ENCODE results near the gene TP53TG3D. TPM values are rescaled to one million over a fixed set of nuclear protein-coding genes. Genes with fewer than 3 reads are reported as not detected.
"Not testable (repeated sequence)": the region's sequence is repeated elsewhere in the genome, so short reads cannot be mapped to it uniquely, and the experiment has no call there.

TP53TG3D gene
- not detected for total RNA-seq

GRCh38 chr16:32252986-32253385 lies at the start of gene TP53TG3D:
Gene TP53TG3D (plus strand): TSS chr16:32253286. CDS start chr16:32253354, 68 bp downstream.
- H3K27ac Mint-ChIP-seq; H3K27me3 Mint-ChIP-seq; intact Hi-C loops (cut with micrococcal nuclease); POLR2A ChIA-PET; H3K4me3 Mint-ChIP-seq; CTCF ChIA-PET; DNase-seq; H3K9me3 Mint-ChIP-seq; H3K36me3 Mint-ChIP-seq; H3K4me1 Mint-ChIP-seq (ENCODE audit: low read depth): not testable (repeated sequence)

GRCh38 chr16:32253507-32253906 lies 421 bp downstream of the TP53TG3D start:
- H3K36me3 Mint-ChIP-seq; H3K9me3 Mint-ChIP-seq; intact Hi-C loops (cut with micrococcal nuclease); CTCF ChIA-PET; DNase-seq; H3K4me1 Mint-ChIP-seq (ENCODE audit: low read depth); POLR2A ChIA-PET; H3K4me3 Mint-ChIP-seq; H3K27me3 Mint-ChIP-seq; H3K27ac Mint-ChIP-seq: not testable (repeated sequence)

GRCh38 chr16:32261526-32261925 lies 8.4 kb downstream of the TP53TG3D start:
- CTCF ChIA-PET; DNase-seq; intact Hi-C loops (cut with micrococcal nuclease); H3K27ac Mint-ChIP-seq; H3K27me3 Mint-ChIP-seq; H3K9me3 Mint-ChIP-seq; H3K4me1 Mint-ChIP-seq (ENCODE audit: low read depth); H3K4me3 Mint-ChIP-seq; POLR2A ChIA-PET; H3K36me3 Mint-ChIP-seq: not testable (repeated sequence)

- H3K27ac Mint-ChIP-seq; H3K4me3 Mint-ChIP-seq; H3K27me3 Mint-ChIP-seq; DNase-seq; H3K4me1 Mint-ChIP-seq (ENCODE audit: low read depth); POLR2A ChIA-PET; H3K36me3 Mint-ChIP-seq; CTCF ChIA-PET; intact Hi-C loops (cut with micrococcal nuclease); H3K9me3 Mint-ChIP-seq: not testable (repeated sequence)
These were observed 10.5 kb downstream of the TP53TG3D start for GRCh38 chr16:32263552-32263951.

- H3K4me1 Mint-ChIP-seq (ENCODE audit: low read depth); DNase-seq; POLR2A ChIA-PET; intact Hi-C loops (cut with micrococcal nuclease); CTCF ChIA-PET; H3K36me3 Mint-ChIP-seq; H3K27ac Mint-ChIP-seq; H3K27me3 Mint-ChIP-seq; H3K9me3 Mint-ChIP-seq: not testable (repeated sequence)
- H3K4me3 Mint-ChIP-seq = peak overlapping the region; percentile 8
These were observed 28.8 kb downstream of the TP53TG3D start for GRCh38 chr16:32281910-32282309.

- DNase-seq; POLR2A ChIA-PET; H3K4me1 Mint-ChIP-seq (ENCODE audit: low read depth); CTCF ChIA-PET; H3K27ac Mint-ChIP-seq; intact Hi-C loops (cut with micrococcal nuclease); H3K36me3 Mint-ChIP-seq; H3K9me3 Mint-ChIP-seq; H3K27me3 Mint-ChIP-seq; H3K4me3 Mint-ChIP-seq: not testable (repeated sequence)
These were observed 29.9 kb downstream of the TP53TG3D start for GRCh38 chr16:32283024-32283423.

GRCh38 chr16:32283917-32284495 lies 30.9 kb downstream of the TP53TG3D start:
- H3K27me3 Mint-ChIP-seq; intact Hi-C loops (cut with micrococcal nuclease); CTCF ChIA-PET; DNase-seq; H3K4me1 Mint-ChIP-seq (ENCODE audit: low read depth); POLR2A ChIA-PET; H3K4me3 Mint-ChIP-seq; H3K9me3 Mint-ChIP-seq; H3K36me3 Mint-ChIP-seq; H3K27ac Mint-ChIP-seq: not testable (repeated sequence)

- intact Hi-C loops (cut with micrococcal nuclease); CTCF ChIA-PET; H3K4me3 Mint-ChIP-seq; POLR2A ChIA-PET; H3K27ac Mint-ChIP-seq; H3K9me3 Mint-ChIP-seq; H3K27me3 Mint-ChIP-seq; H3K4me1 Mint-ChIP-seq (ENCODE audit: low read depth); H3K36me3 Mint-ChIP-seq: not testable (repeated sequence)
- peak; percentile 13 for DNase-seq
These were observed 32.0 kb downstream of the TP53TG3D start for GRCh38 chr16:32284800-32285796.

- H3K4me1 Mint-ChIP-seq (ENCODE audit: low read depth); H3K36me3 Mint-ChIP-seq; H3K9me3 Mint-ChIP-seq; CTCF ChIA-PET; DNase-seq; intact Hi-C loops (cut with micrococcal nuclease); H3K27me3 Mint-ChIP-seq; H3K4me3 Mint-ChIP-seq; H3K27ac Mint-ChIP-seq; POLR2A ChIA-PET: not testable (repeated sequence)
These were observed 33.1 kb downstream of the TP53TG3D start for GRCh38 chr16:32286193-32286592.

GRCh38 chr16:32287743-32288142 lies 34.7 kb downstream of the TP53TG3D start:
- DNase-seq; H3K36me3 Mint-ChIP-seq; H3K4me1 Mint-ChIP-seq (ENCODE audit: low read depth); CTCF ChIA-PET; POLR2A ChIA-PET; H3K4me3 Mint-ChIP-seq; H3K27ac Mint-ChIP-seq; H3K27me3 Mint-ChIP-seq; H3K9me3 Mint-ChIP-seq; intact Hi-C loops (cut with micrococcal nuclease): not testable (repeated sequence)

- H3K36me3 Mint-ChIP-seq; intact Hi-C loops (cut with micrococcal nuclease); H3K9me3 Mint-ChIP-seq; DNase-seq; H3K4me3 Mint-ChIP-seq; H3K27ac Mint-ChIP-seq; POLR2A ChIA-PET; H3K4me1 Mint-ChIP-seq (ENCODE audit: low read depth); CTCF ChIA-PET; H3K27me3 Mint-ChIP-seq: not testable (repeated sequence)
These were observed 36.1 kb downstream of the TP53TG3D start for GRCh38 chr16:32289197-32289596.

- H3K4me1 Mint-ChIP-seq (ENCODE audit: low read depth); H3K36me3 Mint-ChIP-seq; H3K4me3 Mint-ChIP-seq; POLR2A ChIA-PET; CTCF ChIA-PET; H3K9me3 Mint-ChIP-seq; intact Hi-C loops (cut with micrococcal nuclease); H3K27me3 Mint-ChIP-seq; H3K27ac Mint-ChIP-seq; DNase-seq: not testable (repeated sequence)
These were observed 49.7 kb downstream of the TP53TG3D start for GRCh38 chr16:32302776-32303175.
